Hepatocyte (in vitro differentiated cells): Measurements from ENCODE around the gene RNASEL.

Source experiments
- EZH2 ChIP-seq: fragments of 200-600 bp; sonication (generic); IDR thresholded peaks from 2 replicates; pipeline ENCODE4 v1.6.1; 2016; ENCODE audit warnings: antibody characterized with exemption, mild to moderate bottlenecking, borderline replicate concordance
- TF ChIP-seq, protein P1 (sequence below): fragments of 200-600 bp; sonication (generic); IDR thresholded peaks from 2 replicates; pipeline ENCODE4 v1.5.1; 2016; ENCODE audit warnings: antibody characterized with exemption, mild to moderate bottlenecking; ENCODE audit not compliant: poor library complexity

DNA sequence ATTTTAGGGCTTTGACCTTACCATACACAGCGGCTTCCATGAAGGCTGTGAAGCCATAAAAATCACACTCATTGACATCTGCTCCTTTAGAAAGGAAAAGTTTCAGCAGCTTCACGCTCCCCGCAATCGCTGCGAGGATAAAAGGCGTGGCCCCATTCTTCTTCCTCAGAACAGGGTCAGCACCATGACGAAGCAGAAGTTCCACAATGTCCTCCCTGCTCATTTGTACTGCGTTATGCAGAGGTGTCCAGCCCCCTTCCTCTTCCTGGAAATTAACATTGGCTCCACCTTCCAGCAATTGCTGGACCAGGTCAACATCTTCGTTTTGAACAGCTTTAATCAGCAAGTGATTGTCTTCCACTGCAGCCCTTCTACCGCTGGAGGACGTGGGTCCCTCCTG lies 2.7 kb downstream of the RNASEL start:
- TF ChIP-seq, protein P1, sequence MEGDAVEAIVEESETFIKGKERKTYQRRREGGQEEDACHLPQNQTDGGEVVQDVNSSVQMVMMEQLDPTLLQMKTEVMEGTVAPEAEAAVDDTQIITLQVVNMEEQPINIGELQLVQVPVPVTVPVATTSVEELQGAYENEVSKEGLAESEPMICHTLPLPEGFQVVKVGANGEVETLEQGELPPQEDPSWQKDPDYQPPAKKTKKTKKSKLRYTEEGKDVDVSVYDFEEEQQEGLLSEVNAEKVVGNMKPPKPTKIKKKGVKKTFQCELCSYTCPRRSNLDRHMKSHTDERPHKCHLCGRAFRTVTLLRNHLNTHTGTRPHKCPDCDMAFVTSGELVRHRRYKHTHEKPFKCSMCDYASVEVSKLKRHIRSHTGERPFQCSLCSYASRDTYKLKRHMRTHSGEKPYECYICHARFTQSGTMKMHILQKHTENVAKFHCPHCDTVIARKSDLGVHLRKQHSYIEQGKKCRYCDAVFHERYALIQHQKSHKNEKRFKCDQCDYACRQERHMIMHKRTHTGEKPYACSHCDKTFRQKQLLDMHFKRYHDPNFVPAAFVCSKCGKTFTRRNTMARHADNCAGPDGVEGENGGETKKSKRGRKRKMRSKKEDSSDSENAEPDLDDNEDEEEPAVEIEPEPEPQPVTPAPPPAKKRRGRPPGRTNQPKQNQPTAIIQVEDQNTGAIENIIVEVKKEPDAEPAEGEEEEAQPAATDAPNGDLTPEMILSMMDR, result no peak
- TF ChIP-seq EZH2, result no peak
